ENCODE results near the gene URAD.

Gene URAD

GRCh38 chr13:27991881-27992280 lies 3.4 kb upstream of the URAD start:
- Histone ChIP-seq H3K9me3 (no peaks in the 10 kb centered on the region), H3K4me1 (no peaks in the 10 kb centered on the region), H3K4me3 (ENCODE audit: low read depth, low read length) (no peak overlapping the region), H3K27me3 (peaks cover 55% of the 10 kb centered on the region), H3K36me3 (no peaks in the 10 kb centered on the region)
- DNase-seq = no peak
- TF ChIP-seq, protein P1, sequence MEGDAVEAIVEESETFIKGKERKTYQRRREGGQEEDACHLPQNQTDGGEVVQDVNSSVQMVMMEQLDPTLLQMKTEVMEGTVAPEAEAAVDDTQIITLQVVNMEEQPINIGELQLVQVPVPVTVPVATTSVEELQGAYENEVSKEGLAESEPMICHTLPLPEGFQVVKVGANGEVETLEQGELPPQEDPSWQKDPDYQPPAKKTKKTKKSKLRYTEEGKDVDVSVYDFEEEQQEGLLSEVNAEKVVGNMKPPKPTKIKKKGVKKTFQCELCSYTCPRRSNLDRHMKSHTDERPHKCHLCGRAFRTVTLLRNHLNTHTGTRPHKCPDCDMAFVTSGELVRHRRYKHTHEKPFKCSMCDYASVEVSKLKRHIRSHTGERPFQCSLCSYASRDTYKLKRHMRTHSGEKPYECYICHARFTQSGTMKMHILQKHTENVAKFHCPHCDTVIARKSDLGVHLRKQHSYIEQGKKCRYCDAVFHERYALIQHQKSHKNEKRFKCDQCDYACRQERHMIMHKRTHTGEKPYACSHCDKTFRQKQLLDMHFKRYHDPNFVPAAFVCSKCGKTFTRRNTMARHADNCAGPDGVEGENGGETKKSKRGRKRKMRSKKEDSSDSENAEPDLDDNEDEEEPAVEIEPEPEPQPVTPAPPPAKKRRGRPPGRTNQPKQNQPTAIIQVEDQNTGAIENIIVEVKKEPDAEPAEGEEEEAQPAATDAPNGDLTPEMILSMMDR (IDR thresholded peaks at IDR 0.05; ENCODE audit: low read depth, low read length) = no peak

- Histone ChIP-seq H3K36me3 (no peaks in the 10 kb centered on the region), H3K4me3 (ENCODE audit: low read depth, low read length) (no peak overlapping the region), H3K9me3 (no peaks in the 10 kb centered on the region), H3K4me1 (no peaks in the 10 kb centered on the region), H3K27me3 (peaks cover 79% of the 10 kb centered on the region)
- DNase-seq = no peak
- TF ChIP-seq, protein P1 (IDR thresholded peaks at IDR 0.05; ENCODE audit: low read depth, low read length) = no peak
These were observed 2.9 kb downstream of the URAD start for GRCh38 chr13:27985600-27985999.

GRCh38 chr13:27982361-27982760 lies 6.1 kb downstream of the URAD start:
- TF ChIP-seq, protein P1 (IDR thresholded peaks at IDR 0.05; ENCODE audit: low read depth, low read length) = no peak
- DNase-seq = no peak
- Histone ChIP-seq H3K36me3 (no peaks in the 10 kb centered on the region), H3K27me3 (peaks cover 86% of the 10 kb centered on the region), H3K4me1 (no peaks in the 10 kb centered on the region), H3K9me3 (no peaks in the 10 kb centered on the region), H3K4me3 (ENCODE audit: low read depth, low read length) (no peak overlapping the region)

- H3K36me3 ChIP-seq = no peaks in the 10 kb centered on the region
- H3K27me3 ChIP-seq = peaks cover 86% of the 10 kb centered on the region
- DNase-seq = no peak
- no peak overlapping the region for H3K4me3 ChIP-seq (ENCODE audit: low read depth, low read length)
- TF ChIP-seq, protein P1 (IDR thresholded peaks at IDR 0.05; ENCODE audit: low read depth, low read length) = no peak
- no peaks in the 10 kb centered on the region for H3K4me1 ChIP-seq
- no peaks in the 10 kb centered on the region for H3K9me3 ChIP-seq
These were observed 7.3 kb downstream of the URAD start for GRCh38 chr13:27981006-27981708.

DNA sequence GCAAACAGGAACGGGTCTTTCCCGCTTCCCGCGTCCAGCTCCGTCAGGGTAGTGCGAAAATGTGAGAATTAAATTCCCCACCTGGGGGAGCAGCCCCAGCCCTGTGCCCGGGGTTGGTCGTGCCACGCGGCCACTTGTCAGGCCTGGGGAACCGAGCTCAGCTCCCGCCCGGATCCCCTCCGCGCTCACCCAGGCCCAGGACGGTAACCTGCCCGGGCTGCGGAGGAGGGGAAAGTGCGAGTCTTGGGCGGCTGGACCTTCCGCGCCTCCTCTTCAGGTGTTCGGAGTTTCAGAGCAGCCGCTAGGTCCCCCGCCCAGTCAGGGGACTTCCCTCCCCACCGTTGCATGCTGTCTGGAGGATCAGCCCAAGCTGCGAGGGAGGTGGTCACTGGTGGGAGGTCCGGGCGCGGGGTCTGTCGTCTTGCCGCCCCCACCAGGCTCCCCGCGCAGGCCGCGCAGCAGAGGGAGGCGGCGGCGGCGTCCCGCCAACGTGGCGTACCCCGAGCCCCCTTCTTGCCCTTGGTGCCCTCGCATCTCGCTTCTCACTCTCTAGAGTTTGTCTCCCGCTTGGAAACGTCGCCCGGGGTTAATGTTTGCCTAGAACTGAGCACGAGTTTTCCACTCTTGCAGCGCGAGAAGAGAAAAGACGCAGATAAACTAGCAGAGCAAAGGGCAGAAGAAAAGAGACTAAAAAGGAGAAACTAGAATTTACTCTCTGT lies 8.1 kb downstream of the URAD start:
- Histone ChIP-seq H3K9me3 (no peaks in the 10 kb centered on the region), H3K36me3 (no peaks in the 10 kb centered on the region), H3K27me3 (peaks cover 86% of the 10 kb centered on the region), H3K4me1 (no peaks in the 10 kb centered on the region), H3K4me3 (ENCODE audit: low read depth, low read length) (no peak overlapping the region)
- DNase-seq = no peak
- TF ChIP-seq, protein P1 (IDR thresholded peaks at IDR 0.05; ENCODE audit: low read depth, low read length) = no peak

DNA sequence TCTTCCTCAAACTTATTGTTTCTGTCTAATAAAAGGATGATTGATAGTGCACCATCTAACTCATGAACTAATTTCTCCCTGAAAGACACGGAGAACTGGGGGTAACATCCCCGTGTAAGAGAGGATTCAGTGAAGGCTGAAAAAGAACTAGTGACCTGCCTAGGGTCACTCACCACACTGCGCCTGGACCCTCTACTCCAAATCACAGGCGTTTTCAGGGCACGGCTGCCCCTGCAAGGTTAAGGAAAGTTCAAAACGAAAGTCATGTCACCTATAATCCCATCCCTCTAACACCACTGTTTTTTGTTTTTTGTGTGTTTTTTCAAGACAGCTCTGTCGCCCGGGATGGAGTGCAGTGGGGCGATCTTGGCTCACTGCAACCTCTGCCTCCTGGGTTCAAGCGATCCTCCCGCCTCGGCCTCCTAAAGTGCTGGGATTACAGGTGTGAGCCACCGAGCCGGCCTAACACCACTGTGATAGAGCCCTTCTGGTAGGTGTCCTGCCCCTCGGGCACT lies 8.7 kb downstream of the URAD start:
- Histone ChIP-seq H3K4me1 (no peaks in the 10 kb centered on the region), H3K27me3 (peaks cover 91% of the 10 kb centered on the region), H3K4me3 (ENCODE audit: low read depth, low read length) (no peak overlapping the region), H3K36me3 (no peaks in the 10 kb centered on the region), H3K9me3 (no peaks in the 10 kb centered on the region)
- TF ChIP-seq, protein P1 (IDR thresholded peaks at IDR 0.05; ENCODE audit: low read depth, low read length) = no peak
- no peak for DNase-seq

Data from BE2C (cell line).